HepG2 (cell line): ENCODE data around the gene ARMH3. TPM values are rescaled to one million over a fixed set of nuclear protein-coding genes. Genes with fewer than 3 reads are reported as not detected.

Experiments
- AKNA ChIP-seq: sonication (generic); formaldehyde crosslinking; IDR thresholded peaks from 2 replicates; pipeline ENCODE4 v1.4.0; 2020; ENCODE audit warnings: missing genetic modification reagents, borderline replicate concordance
- ATAD3A ChIP-seq: sonication (generic); formaldehyde crosslinking; IDR thresholded peaks from 2 replicates; pipeline ENCODE4 v1.4.0; 2020; ENCODE audit warnings: missing genetic modification reagents
- CEBPB ChIP-seq: IDR thresholded peaks from 2 replicates; pipeline ENCODE4 v1.6.1; 2011; ENCODE audit warnings: low read depth, low read length, improper control_type of control experiment, borderline replicate concordance
- E2F5 ChIP-seq: sonication (generic); formaldehyde crosslinking; conservative IDR thresholded peaks from 2 replicates; pipeline ENCODE4 v1.4.0; 2020; ENCODE audit warnings: missing genetic modification reagents
- GTF2F1 ChIP-seq: fragments of 150-350 bp; IDR thresholded peaks from 2 replicates; pipeline ENCODE4 v1.6.1; 2014; ENCODE audit warnings: low read length
- KLF9 ChIP-seq: IDR thresholded peaks from 2 replicates; pipeline ENCODE4 v1.6.1; 2016; ENCODE audit warnings: low read depth
- MYC ChIP-seq: sonication (generic); formaldehyde crosslinking; IDR thresholded peaks from 2 replicates; pipeline ENCODE4 v1.9.0; 2021; ENCODE audit warnings: missing genetic modification reagents, borderline replicate concordance
- MYPOP ChIP-seq: sonication (generic); formaldehyde crosslinking; IDR thresholded peaks from 2 replicates; pipeline ENCODE4 v1.8.1; 2023; ENCODE audit warnings: mild to moderate bottlenecking, moderate library complexity, missing genetic modification reagents
- NFIB ChIP-seq: sonication (generic); formaldehyde crosslinking; IDR thresholded peaks from 2 replicates; pipeline ENCODE4 v1.9.0; 2021; ENCODE audit warnings: missing genetic modification reagents, mild to moderate bottlenecking, borderline replicate concordance
- REXO4 ChIP-seq: sonication (generic); formaldehyde crosslinking; IDR thresholded peaks from 2 replicates; pipeline ENCODE4 v1.8.0; 2022; ENCODE audit warnings: missing genetic modification reagents, mild to moderate bottlenecking, borderline replicate concordance
- RNF219 ChIP-seq: sonication (generic); formaldehyde crosslinking; IDR thresholded peaks from 2 replicates; pipeline ENCODE4 v1.5.0; 2020; ENCODE audit warnings: mild to moderate bottlenecking, missing genetic modification reagents
- YEATS4 ChIP-seq: sonication (generic); formaldehyde crosslinking; IDR thresholded peaks from 2 replicates; pipeline ENCODE4 v1.4.0; 2020; ENCODE audit warnings: missing genetic modification reagents, borderline replicate concordance
- ZBTB34 ChIP-seq: sonication (generic); formaldehyde crosslinking; IDR thresholded peaks from 2 replicates; pipeline ENCODE4 v1.8.0; 2022; ENCODE audit warnings: mild to moderate bottlenecking, missing genetic modification reagents
- ZFP36L1 ChIP-seq: sonication (generic); formaldehyde crosslinking; IDR thresholded peaks from 2 replicates; pipeline ENCODE4 v1.8.0; 2022; ENCODE audit warnings: mild to moderate bottlenecking, missing genetic modification reagents, moderate library complexity
- ZNF235 ChIP-seq: sonication (generic); formaldehyde crosslinking; IDR thresholded peaks from 2 replicates; pipeline ENCODE4 v1.8.1; 2023; ENCODE audit warnings: mild to moderate bottlenecking, missing genetic modification reagents, borderline replicate concordance
- ZNF766 ChIP-seq: sonication (generic); formaldehyde crosslinking; IDR thresholded peaks from 2 replicates; pipeline ENCODE4 v1.5.0; 2020; ENCODE audit warnings: missing genetic modification reagents, borderline replicate concordance
- ZNF816 ChIP-seq: sonication (generic); formaldehyde crosslinking; IDR thresholded peaks from 2 replicates; pipeline ENCODE4 v1.8.0; 2022; ENCODE audit warnings: missing genetic modification reagents, mild to moderate bottlenecking, borderline replicate concordance
- polyA plus RNA-seq, 8 experiments: library from polyadenylated mRNA; depleted of rRNA in 3 of 8; stranded (reverse) in 7 of 8; unstranded in 1 of 8; fragments of >200 nt; fragmentation: Illumina TruSeq in 4 of 8; extraction: Trizol in 4 of 8; gene quantifications; 2 replicates each; pipeline versions ENCODE4 v1.2.1 to v1.2.3, GENCODE V29; 2011 to 2016; ENCODE audit warnings: low read depth in 4 of 8, missing spikeins in 1 of 8, mixed read lengths in 1 of 8; ENCODE audit not compliant: insufficient read depth in 1 of 8
- total RNA-seq, 5 experiments: library from RNA; depleted of rRNA; stranded (reverse); fragments of >200 nt; fragmentation: Illumina TruSeq; extraction: Trizol; gene quantifications; 2 replicates each; pipeline ENCODE4 v1.2.3, GENCODE V29; 2016; ENCODE audit warnings: low read depth in 1 of 5

The ARMH3 gene
- total and polyA plus RNA-seq, 2 of the 13 experiments (the other 11 are each of a cell fraction or from before 2014, with no cell fraction given), result 8.4 to 16.9 TPM

GRCh38 chr10:102065561-102066398 is 9.8 kb upstream of the ARMH3 start (continued):
- no peak for TF ChIP-seq AKNA (CRISPR knock-in tag)
- TF ChIP-seq ZFP36L1, result no peak
- TF ChIP-seq MYC, result no peak; the same call in 1 of the 2 replicates
- TF ChIP-seq KLF9 (CRISPR knock-in tag), result no peak
- TF ChIP-seq NFIB, result no peak
- no peak; the same call in 1 of the 2 replicates for TF ChIP-seq YEATS4 (CRISPR knock-in tag)
- TF ChIP-seq ZNF235, result 0 out of 2 replicates have a peak, but pooled peaks have one; percentile 62
- TF ChIP-seq MYPOP (CRISPR knock-in tag), result 0 out of 2 replicates have a peak, but pooled peaks have one; percentile 16
- no peak for TF ChIP-seq GTF2F1
- no peak for TF ChIP-seq CEBPB
- TF ChIP-seq ZBTB34 (CRISPR knock-in tag), result no peak
- 0 out of 2 replicates have a peak, but pooled peaks have one; percentile 11 for TF ChIP-seq REXO4 (CRISPR knock-in tag)
- TF ChIP-seq ATAD3A, result no peak
- no peak for TF ChIP-seq E2F5 (CRISPR knock-in tag)
- TF ChIP-seq ZNF766 (CRISPR knock-in tag), result no peak
- peak; percentile 45; the same call in 1 of the 2 replicates for TF ChIP-seq RNF219 (CRISPR knock-in tag)
- no peak for TF ChIP-seq ZNF816 (CRISPR knock-in tag)
